HG02763 (cell line): Measurements from ENCODE around the gene FCRL1.

Source experiments
- ATAC-seq: cut with Tn5 transposase; IDR thresholded peaks from one replicate; pipeline ENCODE4 v1.9.1; 2021; ENCODE audit warnings: mild to moderate bottlenecking, moderate library complexity; ENCODE audit not compliant: unreplicated experiment

The FCRL1 gene, protein sequence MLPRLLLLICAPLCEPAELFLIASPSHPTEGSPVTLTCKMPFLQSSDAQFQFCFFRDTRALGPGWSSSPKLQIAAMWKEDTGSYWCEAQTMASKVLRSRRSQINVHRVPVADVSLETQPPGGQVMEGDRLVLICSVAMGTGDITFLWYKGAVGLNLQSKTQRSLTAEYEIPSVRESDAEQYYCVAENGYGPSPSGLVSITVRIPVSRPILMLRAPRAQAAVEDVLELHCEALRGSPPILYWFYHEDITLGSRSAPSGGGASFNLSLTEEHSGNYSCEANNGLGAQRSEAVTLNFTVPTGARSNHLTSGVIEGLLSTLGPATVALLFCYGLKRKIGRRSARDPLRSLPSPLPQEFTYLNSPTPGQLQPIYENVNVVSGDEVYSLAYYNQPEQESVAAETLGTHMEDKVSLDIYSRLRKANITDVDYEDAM

DNA sequence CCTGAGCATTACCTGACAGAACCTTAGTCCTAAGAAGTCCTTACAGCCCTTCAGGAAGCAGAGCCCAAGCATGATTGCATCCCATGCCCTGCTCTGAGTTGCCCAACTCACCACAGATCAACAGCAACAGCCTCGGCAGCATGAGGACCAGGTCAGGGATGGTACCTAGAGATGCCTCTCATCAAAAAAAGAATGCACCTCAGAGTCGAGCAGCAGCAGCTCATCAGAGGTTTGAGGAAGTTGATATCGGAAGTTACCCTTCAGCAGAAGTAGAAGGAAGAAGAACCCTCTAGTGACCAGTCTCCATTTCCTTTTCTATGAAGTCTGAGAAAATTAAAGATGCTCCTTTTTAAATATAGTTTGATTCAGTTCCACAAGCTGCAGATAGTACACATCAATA is at the start of gene FCRL1:
TSS of gene FCRL1 (minus strand) at position 225 of the 400 bp plus-strand sequence. CDS start at position 142, 83 bp downstream.
- no peak for ATAC-seq

DNA sequence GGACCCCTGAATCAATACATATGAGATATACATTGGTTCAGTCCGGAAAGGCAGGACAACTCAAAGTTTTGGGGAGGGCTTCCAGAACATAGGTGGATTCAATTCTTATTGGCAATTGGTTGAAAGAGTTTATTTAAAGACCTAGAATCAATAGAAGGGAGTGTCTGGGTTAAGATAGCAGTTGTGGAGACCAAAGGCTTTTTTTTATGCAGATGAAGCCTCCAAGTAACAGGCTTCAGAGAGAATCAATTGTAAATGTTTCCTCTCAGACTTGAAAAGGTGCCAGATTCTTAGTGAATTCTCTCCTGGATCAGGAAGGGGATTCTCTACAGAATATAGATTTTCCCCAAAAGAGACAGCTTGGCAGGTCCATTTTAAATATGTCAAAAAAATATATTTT is 48.7 kb upstream of the FCRL1 start:
- no peak for ATAC-seq

DNA sequence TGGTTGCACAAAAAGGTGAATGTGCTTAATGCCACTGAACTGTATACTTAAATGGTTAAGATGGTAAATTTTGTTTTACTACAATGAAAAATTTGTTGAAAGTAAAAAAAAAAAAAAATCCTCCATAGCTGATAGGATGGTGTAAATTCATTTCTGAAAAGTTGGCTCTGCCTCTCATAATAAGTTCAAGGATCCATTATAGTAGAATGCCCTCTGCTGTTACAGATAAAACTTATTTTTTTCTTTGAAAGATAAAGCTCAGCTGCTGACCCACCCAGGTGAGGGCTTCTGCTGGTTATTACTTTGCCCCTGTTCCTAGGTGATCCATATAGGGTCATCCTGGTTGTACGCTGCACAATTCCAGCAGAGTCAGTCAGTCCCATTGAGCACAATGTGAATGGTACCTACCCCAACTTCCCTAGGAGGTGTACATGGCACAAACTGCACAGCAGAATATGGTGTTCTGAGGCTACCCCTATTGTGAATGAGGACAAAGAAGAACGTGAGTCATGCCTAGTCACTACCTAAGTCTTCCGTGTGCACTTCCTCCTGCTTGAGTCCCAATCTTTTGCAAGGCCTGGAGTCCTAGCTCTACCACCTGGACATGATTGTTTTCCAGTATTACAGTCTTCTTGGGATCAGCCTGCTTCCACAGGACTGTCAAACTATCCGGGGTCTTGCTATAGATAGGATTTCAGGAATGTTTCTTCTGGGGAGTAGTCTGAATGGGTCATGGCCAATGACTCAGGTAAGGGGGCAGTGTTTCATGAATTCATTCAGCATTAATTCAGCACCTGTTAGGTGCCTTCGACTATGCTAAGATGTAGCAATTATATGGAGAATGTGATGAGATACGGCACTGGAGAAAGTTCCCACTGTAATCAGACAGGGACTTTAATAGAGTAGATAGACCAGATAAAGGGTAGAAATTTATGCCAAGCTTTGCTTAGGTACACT is 42.5 kb upstream of the FCRL1 start:
- ATAC-seq, result no peak

DNA sequence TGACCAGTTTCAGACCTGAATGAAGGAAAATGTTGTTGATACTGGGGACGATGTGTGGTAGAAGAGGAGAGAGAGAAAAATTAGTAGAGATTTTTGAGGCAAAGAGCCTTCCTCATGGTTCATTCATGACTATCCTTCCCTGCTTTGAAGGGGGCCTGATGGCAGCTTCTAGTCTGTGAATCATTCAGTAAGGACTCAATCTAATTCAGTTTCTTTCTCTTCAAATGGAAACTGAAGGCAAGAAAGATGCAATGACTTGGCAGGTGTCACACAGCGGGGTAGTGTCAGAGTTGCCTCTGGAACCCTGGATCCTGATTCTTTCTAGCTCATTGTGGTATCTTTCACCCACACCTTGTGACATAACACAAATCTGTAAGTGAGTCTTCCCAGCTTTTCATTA is 36.6 kb upstream of the FCRL1 start:
- no peak for ATAC-seq

DNA sequence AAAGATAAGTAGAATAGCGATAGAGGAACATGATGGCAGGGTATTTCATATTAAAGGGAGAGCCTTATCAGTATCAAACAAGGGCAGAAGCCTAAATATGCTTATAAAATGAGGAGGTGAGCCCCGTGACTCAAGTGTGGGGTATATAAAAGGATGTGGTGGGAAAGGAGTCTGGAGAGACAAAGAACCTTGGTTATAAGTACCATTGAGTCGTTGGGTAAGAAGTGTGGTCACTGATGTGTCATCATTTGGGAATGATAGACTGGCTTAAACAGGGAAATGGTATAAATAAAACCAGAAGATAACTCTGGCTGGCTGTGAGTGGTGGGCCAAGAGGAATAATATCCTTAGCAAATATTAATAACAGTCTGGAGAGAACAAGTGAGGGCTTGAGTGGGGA is 32.6 kb upstream of the FCRL1 start:
- no peak for ATAC-seq

DNA sequence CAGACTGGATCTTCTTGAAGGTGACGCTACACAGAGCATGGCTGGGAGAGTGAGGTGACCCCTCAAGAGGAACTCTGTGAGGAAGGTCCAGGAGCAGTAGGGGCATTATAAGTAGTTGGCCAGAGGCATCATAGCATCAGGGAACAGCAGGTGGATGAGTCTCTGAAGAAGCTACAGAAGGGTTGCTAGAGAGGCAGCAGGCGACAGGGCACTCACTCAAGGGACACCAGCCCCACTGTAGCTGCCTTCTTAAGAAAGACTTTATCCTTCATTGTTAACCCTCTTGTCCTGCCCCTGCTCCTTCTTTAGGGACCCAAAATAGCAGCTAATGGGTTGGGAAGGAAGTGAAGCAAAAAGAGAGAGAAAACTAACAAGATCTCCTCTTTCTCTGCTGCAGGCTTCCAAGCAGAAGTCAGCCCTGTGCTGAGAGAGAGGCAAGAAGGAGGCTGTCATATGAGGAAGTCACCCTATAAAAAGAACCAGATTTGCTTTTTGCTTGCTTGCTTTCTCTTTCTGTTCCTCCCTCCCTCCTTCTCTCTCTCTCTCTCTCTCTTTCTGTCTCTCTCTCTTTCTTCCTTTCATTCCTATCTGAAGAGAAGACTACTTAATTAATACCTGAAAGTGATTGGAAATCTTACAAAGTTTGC is 29.4 kb upstream of the FCRL1 start:
- ATAC-seq, result peak; percentile 51

DNA sequence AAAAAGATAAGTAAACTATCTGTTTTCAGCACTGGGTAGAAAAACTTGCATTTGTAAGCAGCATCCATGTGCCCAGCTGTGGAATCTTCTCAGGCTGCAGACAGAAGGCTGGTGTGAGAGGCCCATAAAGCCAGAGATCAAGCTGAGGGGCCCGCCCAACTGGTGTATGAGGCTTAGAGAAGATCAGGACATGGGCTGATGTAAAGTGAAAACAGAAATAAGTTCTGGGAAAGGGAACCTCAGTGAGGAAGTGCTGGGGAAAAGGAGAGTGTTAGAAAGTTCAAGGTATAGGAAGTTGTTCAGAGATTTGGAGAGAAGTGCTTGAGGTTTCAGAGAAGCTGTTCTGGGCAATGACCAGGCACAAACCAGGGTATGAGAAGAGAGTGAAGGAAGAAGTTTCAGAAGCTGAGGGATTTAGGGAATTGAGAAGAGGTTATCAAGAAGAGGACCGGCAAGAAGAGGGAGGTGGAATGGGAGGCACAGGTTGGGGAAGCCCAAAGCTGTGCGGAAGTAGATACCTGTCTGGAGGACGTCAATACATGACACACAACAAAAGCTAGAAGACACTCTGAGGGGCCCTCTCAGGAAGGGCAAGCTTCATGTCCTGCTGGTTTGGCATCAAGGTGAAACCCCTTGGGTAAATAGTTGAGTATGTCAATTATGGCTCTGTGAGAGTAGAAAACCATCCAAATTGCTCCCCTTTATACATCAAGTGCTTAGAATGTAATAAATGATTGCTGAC is 24.3 kb upstream of the FCRL1 start:
- no peak for ATAC-seq

DNA sequence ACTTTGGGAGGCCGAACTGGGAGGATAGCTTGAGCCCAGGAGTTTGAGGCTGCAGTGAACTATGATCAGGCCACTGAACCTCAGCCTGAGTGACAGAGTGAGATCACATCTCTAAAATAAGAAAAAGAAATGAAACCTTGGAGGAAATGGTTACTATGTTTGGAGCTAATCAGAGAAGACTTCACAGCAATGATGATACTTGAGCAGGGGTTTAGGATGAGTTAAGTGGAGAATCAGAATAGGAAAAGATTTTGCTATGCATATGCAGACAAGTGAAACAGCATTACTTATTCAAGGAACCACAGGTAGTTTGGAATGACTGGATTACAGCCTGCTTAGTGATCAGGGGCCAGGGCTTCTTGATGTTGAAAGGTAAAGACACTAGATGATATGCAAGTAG is 23.0 kb upstream of the FCRL1 start:
- ATAC-seq, result no peak

DNA sequence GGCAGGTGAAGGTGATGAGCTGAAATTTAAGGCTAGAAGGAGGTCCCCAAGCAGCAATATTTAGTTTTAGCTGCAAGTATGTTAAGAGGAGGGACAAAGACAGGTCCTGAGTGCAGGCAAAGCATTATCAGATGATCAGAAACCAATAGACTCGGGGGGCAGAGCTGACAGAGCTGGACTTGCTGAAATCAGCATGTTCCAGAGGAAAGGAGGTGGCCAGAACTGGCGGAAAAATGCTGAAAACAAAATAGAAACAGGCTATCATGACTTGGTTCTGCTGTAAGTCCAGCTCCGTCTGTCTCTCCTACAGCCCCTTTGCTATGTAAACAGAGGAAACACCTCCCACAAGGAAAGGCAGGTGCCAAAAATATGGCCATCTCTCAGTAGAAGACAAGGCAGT is 21.8 kb upstream of the FCRL1 start, which contains the start of gene CD5L:
TSS of gene CD5L (minus strand) at position 101 of the 400 bp plus-strand sequence. CDS start 107 bp downstream, outside the sequence.
- ATAC-seq, result no peak

DNA sequence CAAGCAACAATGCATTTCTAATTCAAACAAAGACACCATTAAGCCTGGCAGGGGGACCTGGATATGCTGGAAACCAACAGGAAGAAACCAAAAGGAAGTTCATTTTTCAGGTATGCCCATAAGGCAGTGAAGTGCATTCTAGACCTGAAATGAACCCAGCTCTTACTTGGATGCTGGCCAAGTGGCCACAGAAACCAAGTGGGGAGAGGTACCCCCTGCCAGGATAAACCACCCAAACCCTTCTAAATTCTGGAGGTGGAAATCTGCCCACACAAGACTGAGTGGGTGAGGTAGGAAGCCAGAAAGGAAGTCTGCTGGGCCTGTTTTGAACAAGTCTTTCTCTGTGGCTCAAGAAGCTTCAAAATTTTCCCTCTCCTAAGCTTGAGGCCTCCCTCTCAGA is 19.0 kb upstream of the FCRL1 start:
- ATAC-seq, result no peak

DNA sequence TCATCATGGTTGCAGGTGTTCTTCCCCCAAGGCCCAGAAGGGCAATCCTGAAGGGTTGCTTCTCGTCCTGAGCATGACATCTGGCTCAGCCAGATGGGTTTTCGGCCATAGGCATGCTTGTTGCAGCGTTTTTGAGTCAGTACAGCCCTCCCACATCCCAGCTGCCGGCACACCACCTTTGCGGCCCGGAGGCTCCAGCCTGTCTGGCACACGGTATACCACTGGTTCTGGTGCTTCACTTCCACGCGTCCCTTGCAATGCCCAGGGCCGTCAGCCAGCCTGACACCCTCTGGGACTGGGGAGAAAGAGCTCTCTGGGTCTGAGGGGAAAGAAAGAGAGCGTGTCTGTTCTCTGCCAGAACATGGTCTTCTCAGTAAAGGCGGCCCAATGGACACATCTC is 14.5 kb upstream of the FCRL1 start:
- ATAC-seq, result no peak

DNA sequence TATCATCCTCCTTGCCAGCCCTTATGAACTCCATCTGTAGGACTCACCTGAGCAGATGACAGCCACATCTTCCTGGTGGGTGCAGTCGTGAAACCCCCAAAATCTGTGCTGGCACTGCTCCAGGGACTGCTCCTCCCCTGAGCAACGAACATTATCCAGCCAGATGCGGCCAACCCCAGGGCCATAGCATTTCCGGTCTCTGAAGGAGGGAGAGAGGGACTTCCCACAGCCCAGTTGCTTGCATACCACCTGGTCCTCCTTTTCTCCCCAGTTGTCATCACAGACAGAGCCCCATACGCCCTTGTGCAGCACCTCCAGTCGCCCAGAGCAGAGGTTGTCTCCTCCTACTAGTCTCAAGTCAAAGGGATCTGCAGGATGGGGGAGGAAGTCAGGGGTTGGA is 13.2 kb upstream of the FCRL1 start:
- ATAC-seq, result no peak

DNA sequence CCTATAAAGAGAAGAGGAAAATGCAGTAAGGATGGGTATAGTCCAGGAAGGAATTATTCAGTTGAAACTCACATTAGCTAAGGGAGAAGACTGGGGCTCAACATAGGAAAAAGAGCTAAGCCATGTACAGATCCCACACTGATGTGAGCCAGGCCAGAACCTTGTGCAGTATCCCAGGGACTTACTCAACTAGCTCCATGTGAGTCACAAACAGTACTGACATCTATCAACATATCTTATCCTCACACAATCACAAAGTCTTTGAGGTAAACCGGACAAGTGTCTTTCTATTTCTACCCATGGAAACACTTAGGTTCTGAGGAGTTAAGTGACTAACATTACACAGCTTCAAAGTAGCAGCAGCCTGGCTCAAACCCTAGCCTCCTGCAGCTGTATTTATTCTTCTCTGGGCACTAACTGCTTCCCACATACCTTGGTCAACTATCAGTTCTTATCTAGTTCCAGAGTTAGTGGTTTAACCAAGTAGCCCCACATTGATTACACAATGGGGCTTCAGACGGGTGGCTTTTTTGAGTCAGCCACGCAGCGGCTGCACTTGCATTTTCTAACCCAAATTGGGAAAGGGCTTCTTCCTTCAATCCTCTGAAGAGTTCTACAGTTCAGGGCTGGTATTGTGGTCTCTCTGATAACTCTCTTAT is 12.2 kb upstream of the FCRL1 start:
- ATAC-seq, result no peak

DNA sequence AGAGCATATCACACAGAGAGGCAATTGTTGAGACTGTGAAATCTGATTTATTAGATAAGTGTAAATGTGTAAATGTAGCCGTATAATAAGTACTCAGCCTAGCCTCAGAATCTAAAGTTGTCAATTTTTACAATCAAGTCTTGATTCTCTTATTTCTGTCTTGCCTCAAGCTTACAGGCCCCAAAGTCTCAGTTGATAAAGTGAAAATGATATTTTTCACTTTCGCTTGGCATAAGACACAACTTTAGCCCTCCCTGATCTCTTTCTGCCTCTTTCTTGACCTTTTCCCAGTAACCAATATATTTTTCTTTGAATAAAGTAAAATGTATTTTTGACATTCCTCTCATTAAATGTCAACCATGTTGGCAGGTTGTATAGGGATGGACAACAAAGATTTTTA is 11.0 kb upstream of the FCRL1 start:
- no peak for ATAC-seq

DNA sequence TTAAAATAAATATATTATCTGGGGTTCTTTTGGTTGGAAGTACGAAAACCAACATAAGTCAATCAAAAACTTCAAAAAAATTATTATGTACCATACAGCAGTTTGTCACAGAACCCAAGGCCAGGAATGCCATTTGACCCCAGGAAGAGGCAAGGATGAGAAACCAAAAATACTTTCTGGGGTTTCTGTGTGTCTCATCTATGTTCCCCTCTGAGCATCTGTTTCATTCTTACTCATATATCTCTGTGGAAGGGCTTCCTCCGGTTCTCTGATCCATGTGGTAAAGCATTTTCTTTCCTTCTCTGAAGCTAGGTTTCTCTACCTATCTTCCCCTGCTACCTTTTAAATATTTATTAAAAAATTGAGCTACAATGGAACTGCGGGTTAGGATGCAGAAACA is 9.8 kb upstream of the FCRL1 start:
- no peak for ATAC-seq

DNA sequence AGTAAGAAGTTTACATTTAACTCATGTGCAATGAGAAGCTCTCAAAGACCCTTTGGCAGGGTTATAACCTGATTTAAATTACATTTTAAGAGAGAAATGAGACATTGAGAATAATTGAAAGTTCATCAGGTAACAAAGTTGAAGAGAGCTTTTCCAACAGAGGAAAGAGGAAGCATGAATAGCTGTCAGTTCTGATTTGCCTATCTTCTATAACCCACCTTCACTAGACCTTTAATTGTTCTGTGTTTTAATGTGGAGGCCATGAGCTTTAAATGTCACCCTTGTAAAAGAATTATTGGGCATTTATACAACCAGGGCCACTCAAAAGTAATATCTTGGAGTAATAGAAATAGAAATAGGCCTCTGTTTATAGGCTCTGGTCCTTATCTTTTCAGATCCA is 9.3 kb upstream of the FCRL1 start:
- ATAC-seq, result no peak

DNA sequence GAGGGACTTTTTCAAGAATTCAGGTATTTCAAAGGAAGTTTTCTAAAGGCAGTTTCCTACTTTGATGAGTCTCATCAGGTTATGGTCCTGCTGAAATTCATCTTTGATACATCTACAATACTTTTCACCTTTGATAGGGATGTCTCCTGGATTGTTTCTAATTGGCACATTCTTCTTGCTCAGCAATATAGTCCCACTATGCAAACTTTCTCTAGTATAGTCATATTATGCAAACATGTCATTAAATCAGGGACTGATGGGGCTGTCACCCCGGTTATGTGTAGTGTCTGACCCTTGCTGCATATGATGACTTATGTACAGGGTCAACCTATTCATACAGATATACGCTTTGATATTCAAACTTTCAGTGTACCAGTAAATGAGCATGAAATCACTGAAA is 379 bp upstream of the FCRL1 start:
- ATAC-seq, result no peak

DNA sequence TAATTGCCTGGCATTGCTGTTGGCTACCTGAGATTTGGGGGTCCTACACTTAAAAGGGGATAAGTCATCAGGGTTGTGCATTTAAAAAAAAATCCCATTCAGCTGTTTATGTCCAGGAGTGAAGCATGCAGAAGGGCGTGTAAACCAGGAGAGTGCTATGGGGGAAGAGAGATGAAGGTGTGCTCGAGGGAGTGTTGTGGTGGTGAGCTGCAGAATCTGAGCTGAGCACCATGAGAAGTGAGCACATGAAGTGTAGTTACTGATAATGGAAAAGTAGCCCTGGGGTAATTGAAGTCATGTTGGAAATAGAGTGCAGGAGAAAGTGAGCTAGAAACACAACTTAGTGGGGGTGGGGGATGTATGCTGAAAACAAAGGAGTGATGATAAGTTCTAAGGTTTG is 705 bp downstream of the FCRL1 start:
- no peak for ATAC-seq

DNA sequence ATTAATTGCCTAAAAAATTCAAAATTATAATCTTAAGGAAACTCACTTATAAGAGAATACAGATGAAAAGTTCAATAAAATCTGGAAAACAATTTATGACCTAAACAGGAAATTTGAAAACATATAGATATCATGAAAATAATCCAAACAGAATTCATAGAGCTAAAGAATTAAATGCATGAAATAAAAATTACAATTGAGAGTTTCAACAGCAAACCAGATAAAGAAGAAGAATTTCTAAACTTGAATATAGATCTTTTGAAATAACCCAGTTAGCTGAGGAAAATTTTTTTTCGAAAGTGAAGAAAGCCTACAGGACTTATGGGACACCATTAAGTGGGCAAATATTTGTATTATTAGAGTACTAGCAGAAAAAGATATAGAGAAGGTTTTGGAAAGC is 6.7 kb downstream of the FCRL1 start:
- ATAC-seq, result no peak
